Measurements from ENCODE around the gene LRRK1.

LRRK1 gene

GRCh38 chr15:100908466-100908865 lies 10.7 kb upstream of the LRRK1 start:
- no peak for TF ChIP-seq CTCF (IDR thresholded peaks at IDR 0.05)

GRCh38 chr15:100909565-100909964 lies 9.6 kb upstream of the LRRK1 start:
- no peak for TF ChIP-seq CTCF (IDR thresholded peaks at IDR 0.05)

- no peak for TF ChIP-seq CTCF (IDR thresholded peaks at IDR 0.05)
Measured at GRCh38 chr15:100909989-100910955, 8.9 kb upstream of the LRRK1 start.

- TF ChIP-seq CTCF (IDR thresholded peaks at IDR 0.05) = no peak
Measured at GRCh38 chr15:100911086-100911485, 8.1 kb upstream of the LRRK1 start.

- no peak for TF ChIP-seq CTCF (IDR thresholded peaks at IDR 0.05)
Measured at GRCh38 chr15:100913961-100914360, 5.2 kb upstream of the LRRK1 start.

GRCh38 chr15:100914876-100915275 lies 4.3 kb upstream of the LRRK1 start:
- TF ChIP-seq CTCF (IDR thresholded peaks at IDR 0.05) = no peak

GRCh38 chr15:100918034-100918689 lies 995 bp upstream of the LRRK1 start:
- peak; percentile 74 for TF ChIP-seq CTCF (IDR thresholded peaks at IDR 0.05)
